HepG2 (cell line): Measurements from ENCODE around the gene RIMBP2. TPM values are rescaled to one million over a fixed set of nuclear protein-coding genes. Genes with fewer than 3 reads are reported as not detected.

ENCODE experiments used
- polyA plus RNA-seq, 8 experiments: library from polyadenylated mRNA; depleted of rRNA in 3 of 8; stranded (reverse) in 7 of 8; unstranded in 1 of 8; fragments of >200 nt; fragmentation: Illumina TruSeq in 4 of 8; extraction: Trizol in 4 of 8; gene quantifications; 2 replicates each; pipeline versions ENCODE4 v1.2.1 to v1.2.3, GENCODE V29; 2011 to 2016; ENCODE audit warnings: low read depth in 4 of 8, missing spikeins in 1 of 8, mixed read lengths in 1 of 8; ENCODE audit not compliant: insufficient read depth in 1 of 8
- total RNA-seq, 5 experiments: library from RNA; depleted of rRNA; stranded (reverse); fragments of >200 nt; fragmentation: Illumina TruSeq; extraction: Trizol; gene quantifications; 2 replicates each; pipeline ENCODE4 v1.2.3, GENCODE V29; 2016; ENCODE audit warnings: low read depth in 1 of 5
- TF ChIP-seq, protein P1 (sequence below): sonication (generic); formaldehyde crosslinking; IDR thresholded peaks from 2 replicates; pipeline ENCODE4 v1.5.1; 2020; ENCODE audit warnings: mild to moderate bottlenecking, missing genetic modification reagents, borderline replicate concordance
- TF ChIP-seq, protein P2 (sequence below): sonication (generic); formaldehyde crosslinking; IDR thresholded peaks from 2 replicates; pipeline ENCODE4 v1.4.0; 2020; ENCODE audit warnings: missing genetic modification reagents, borderline replicate concordance
- TF ChIP-seq, protein P3 (sequence below): sonication (generic); formaldehyde crosslinking; IDR thresholded peaks from 2 replicates; pipeline ENCODE4 v1.9.0; 2022; ENCODE audit warnings: missing genetic modification reagents, mild to moderate bottlenecking, borderline replicate concordance

Gene RIMBP2
- total and polyA plus RNA-seq, 2 of the 13 experiments (the other 11 are each of a cell fraction or from before 2014, with no cell fraction given) = 0.03 TPM; not detected in 1

DNA sequence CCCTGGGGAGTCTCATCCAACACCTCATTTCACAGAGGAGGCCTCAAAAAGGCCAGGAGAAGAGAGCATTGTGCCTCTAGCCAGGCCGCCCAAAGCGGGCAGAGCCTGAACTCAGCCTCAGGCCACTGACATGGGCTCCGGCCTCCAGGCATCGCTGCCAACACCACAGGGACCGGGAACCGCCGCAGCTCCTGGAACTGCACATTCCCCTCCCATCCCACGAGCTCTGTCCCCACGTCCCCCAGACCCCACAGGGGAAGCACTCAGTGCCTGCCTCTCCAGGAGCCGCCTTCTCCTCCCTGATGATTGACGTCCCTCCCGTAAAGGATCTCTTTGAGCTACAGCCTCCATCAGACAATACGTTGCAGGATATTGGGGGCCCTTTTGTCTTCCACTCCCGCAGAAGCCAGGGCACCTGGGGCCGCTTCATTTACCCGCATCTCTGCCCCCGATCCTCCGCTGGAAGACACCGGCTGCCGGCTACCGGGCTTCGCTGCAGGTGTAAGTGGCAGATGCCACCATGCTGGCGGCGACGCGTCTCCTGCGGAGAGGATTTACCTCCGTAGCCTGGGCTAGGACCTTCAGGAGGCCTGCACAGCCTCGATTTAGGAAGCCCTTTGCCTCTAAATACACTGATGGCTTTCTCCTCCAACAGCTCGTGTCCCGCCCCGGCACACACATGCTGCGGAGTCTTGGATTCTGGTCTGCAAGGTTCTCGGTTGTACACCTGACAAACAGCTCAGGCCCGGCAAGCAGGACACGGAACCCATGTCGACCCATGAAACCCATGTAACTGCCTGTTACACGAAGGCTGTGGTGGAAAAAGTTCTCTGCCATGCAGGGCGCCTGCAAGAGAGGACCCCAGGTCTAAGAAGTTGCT is 104.8 kb downstream of the RIMBP2 start (continued):
- TF ChIP-seq, protein P1, sequence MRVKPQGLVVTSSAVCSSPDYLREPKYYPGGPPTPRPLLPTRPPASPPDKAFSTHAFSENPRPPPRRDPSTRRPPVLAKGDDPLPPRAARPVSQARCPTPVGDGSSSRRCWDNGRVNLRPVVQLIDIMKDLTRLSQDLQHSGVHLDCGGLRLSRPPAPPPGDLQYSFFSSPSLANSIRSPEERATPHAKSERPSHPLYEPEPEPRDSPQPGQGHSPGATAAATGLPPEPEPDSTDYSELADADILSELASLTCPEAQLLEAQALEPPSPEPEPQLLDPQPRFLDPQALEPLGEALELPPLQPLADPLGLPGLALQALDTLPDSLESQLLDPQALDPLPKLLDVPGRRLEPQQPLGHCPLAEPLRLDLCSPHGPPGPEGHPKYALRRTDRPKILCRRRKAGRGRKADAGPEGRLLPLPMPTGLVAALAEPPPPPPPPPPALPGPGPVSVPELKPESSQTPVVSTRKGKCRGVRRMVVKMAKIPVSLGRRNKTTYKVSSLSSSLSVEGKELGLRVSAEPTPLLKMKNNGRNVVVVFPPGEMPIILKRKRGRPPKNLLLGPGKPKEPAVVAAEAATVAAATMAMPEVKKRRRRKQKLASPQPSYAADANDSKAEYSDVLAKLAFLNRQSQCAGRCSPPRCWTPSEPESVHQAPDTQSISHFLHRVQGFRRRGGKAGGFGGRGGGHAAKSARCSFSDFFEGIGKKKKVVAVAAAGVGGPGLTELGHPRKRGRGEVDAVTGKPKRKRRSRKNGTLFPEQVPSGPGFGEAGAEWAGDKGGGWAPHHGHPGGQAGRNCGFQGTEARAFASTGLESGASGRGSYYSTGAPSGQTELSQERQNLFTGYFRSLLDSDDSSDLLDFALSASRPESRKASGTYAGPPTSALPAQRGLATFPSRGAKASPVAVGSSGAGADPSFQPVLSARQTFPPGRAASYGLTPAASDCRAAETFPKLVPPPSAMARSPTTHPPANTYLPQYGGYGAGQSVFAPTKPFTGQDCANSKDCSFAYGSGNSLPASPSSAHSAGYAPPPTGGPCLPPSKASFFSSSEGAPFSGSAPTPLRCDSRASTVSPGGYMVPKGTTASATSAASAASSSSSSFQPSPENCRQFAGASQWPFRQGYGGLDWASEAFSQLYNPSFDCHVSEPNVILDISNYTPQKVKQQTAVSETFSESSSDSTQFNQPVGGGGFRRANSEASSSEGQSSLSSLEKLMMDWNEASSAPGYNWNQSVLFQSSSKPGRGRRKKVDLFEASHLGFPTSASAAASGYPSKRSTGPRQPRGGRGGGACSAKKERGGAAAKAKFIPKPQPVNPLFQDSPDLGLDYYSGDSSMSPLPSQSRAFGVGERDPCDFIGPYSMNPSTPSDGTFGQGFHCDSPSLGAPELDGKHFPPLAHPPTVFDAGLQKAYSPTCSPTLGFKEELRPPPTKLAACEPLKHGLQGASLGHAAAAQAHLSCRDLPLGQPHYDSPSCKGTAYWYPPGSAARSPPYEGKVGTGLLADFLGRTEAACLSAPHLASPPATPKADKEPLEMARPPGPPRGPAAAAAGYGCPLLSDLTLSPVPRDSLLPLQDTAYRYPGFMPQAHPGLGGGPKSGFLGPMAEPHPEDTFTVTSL (CRISPR knock-in tag) = no peak
- TF ChIP-seq, protein P2, sequence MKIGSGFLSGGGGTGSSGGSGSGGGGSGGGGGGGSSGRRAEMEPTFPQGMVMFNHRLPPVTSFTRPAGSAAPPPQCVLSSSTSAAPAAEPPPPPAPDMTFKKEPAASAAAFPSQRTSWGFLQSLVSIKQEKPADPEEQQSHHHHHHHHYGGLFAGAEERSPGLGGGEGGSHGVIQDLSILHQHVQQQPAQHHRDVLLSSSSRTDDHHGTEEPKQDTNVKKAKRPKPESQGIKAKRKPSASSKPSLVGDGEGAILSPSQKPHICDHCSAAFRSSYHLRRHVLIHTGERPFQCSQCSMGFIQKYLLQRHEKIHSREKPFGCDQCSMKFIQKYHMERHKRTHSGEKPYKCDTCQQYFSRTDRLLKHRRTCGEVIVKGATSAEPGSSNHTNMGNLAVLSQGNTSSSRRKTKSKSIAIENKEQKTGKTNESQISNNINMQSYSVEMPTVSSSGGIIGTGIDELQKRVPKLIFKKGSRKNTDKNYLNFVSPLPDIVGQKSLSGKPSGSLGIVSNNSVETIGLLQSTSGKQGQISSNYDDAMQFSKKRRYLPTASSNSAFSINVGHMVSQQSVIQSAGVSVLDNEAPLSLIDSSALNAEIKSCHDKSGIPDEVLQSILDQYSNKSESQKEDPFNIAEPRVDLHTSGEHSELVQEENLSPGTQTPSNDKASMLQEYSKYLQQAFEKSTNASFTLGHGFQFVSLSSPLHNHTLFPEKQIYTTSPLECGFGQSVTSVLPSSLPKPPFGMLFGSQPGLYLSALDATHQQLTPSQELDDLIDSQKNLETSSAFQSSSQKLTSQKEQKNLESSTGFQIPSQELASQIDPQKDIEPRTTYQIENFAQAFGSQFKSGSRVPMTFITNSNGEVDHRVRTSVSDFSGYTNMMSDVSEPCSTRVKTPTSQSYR (CRISPR knock-in tag) = no peak
- TF ChIP-seq, protein P3, sequence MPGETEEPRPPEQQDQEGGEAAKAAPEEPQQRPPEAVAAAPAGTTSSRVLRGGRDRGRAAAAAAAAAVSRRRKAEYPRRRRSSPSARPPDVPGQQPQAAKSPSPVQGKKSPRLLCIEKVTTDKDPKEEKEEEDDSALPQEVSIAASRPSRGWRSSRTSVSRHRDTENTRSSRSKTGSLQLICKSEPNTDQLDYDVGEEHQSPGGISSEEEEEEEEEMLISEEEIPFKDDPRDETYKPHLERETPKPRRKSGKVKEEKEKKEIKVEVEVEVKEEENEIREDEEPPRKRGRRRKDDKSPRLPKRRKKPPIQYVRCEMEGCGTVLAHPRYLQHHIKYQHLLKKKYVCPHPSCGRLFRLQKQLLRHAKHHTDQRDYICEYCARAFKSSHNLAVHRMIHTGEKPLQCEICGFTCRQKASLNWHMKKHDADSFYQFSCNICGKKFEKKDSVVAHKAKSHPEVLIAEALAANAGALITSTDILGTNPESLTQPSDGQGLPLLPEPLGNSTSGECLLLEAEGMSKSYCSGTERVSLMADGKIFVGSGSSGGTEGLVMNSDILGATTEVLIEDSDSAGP (CRISPR knock-in tag) = no peak
- TF ChIP-seq, all 625 proteins: peak for 0
